K562 (cell line): ENCODE data around the gene DZIP1. TPM values are rescaled to one million over a fixed set of nuclear protein-coding genes. Genes with fewer than 3 reads are reported as not detected.

Experiments
- ATAC-seq: fragments of 200-7000 bp; cut with Tn5 transposase; 3 replicates; pipeline ENCODE4 v1.9.1; 2020; ENCODE audit warnings: moderate library complexity
- BruUV-seq: library from RNA; stranded (reverse); fragments of 400-500 nt; replicated peaks from 2 replicates; lab custom pipeline; 2021; lab: Mats Ljungman, UMichigan
- CTCF ChIA-PET: fragments of 300-600 bp; formaldehyde crosslinking; extraction: SDS; loops from one replicate; lab custom pipeline; 2021; ENCODE audit warnings: low intra/inter-chr PET ratio; lab: Yijun Ruan, JAX
- POLR2A ChIA-PET: fragments of 300-600, 350-650 bp; sonication (Branson Sonifier 250); formaldehyde crosslinking; extraction: SDS; loops from one replicate; lab custom pipeline; 2021; ENCODE audit warnings: antibody characterized with exemption, inconsistent platforms; lab: Yijun Ruan, JAX
- DNase-seq, 4 experiments: peaks; one replicate each; pipeline versions ENCODE4 v3.0.0 to v3.0.0-alpha.2; 2011 to 2018; ENCODE audit warnings: low spot score in 3 of 4, mixed read lengths in 3 of 4; ENCODE audit errors: extremely low read depth in 1 of 4
- FAIRE-seq: peaks from 2 replicates; lab custom pipeline; 2011; peaks lifted over from hg19 to GRCh38; lab: Jason Lieb, UNC
- H2AFZ ChIP-seq: 2 replicates; pipeline ENCODE4 v1.6.0; 2011; ENCODE audit warnings: low read depth, low read length, control low read depth, inconsistent platforms
- H3K27ac ChIP-seq: fragments of 200-600 bp; 3 replicates; pipeline ENCODE4 v1.8.0; 2011; ENCODE audit warnings: low read depth, mild to moderate bottlenecking, control low read depth, inconsistent platforms, low read length, moderate library complexity, mixed read lengths; ENCODE audit errors: extremely low read depth
- H3K27me3 ChIP-seq, 2 experiments: fragments of 300-600 bp in 1 of 2; 2 replicates in 1 of 2; 3 replicates in 1 of 2; pipeline versions ENCODE4 v1.6.0 to v1.8.0; 2011; ENCODE audit warnings: inconsistent platforms in 2 of 2, low read length in 2 of 2, mild to moderate bottlenecking in 1 of 2, mixed read lengths in 1 of 2, moderate library complexity in 1 of 2; ENCODE audit not compliant: control insufficient read depth in 2 of 2, insufficient read depth in 2 of 2
- H3K36me3 ChIP-seq: fragments of 300-600 bp; 3 replicates; pipeline ENCODE4 v1.8.0; 2011; ENCODE audit warnings: mild to moderate bottlenecking, low read length, inconsistent platforms; ENCODE audit not compliant: control insufficient read depth, insufficient read depth
- H3K4me1 ChIP-seq, 2 experiments: fragments of 200-600 bp in 1 of 2; replicated peaks in 1 of 2; 2 replicates in 1 of 2; 3 replicates in 1 of 2; pipeline versions ENCODE4 v1.5.1 to v1.8.0; 2011; ENCODE audit warnings: inconsistent platforms in 2 of 2, low read length in 2 of 2, mild to moderate bottlenecking in 1 of 2, mixed read lengths in 1 of 2, moderate library complexity in 1 of 2; ENCODE audit not compliant: control insufficient read depth in 2 of 2, insufficient read depth in 2 of 2
- H3K4me2 ChIP-seq: 2 replicates; pipeline ENCODE4 v1.6.1; 2011; ENCODE audit warnings: low read length, control low read depth, inconsistent platforms, mixed read lengths; ENCODE audit not compliant: insufficient read depth
- H3K4me3 ChIP-seq: fragments of 200-600 bp; sonication (generic), shearing (Covaris generic); 2 replicates; pipeline ENCODE4 v1.5.1; 2016; ENCODE audit warnings: control low read depth, inconsistent platforms
- H3K79me2 ChIP-seq: fragments of 200-600 bp; 3 replicates; pipeline ENCODE4 v1.8.0; 2011; ENCODE audit warnings: low read length, inconsistent platforms; ENCODE audit not compliant: control insufficient read depth, insufficient read depth
- H3K9ac ChIP-seq, 2 experiments: 2 replicates each; pipeline versions ENCODE4 v1.6.0 to v1.6.1; 2011; ENCODE audit warnings: low read depth in 2 of 2, low read length in 2 of 2, control low read depth in 1 of 2, inconsistent platforms in 1 of 2, mild to moderate bottlenecking in 1 of 2, mixed read lengths in 1 of 2; ENCODE audit not compliant: insufficient read depth in 1 of 2
- H3K9me1 ChIP-seq: one replicate; pipeline ENCODE4 v1.6.0; 2011; ENCODE audit warnings: inconsistent platforms, mild to moderate bottlenecking, low read length, moderate library complexity; ENCODE audit not compliant: control insufficient read depth, insufficient read depth
- H3K9me3 ChIP-seq: replicated peaks from 2 replicates; pipeline ENCODE4 v1.5.1; 2011; ENCODE audit warnings: low read depth, low read length, inconsistent platforms; ENCODE audit not compliant: control insufficient read depth, insufficient read depth
- H4K20me1 ChIP-seq: replicated peaks from 2 replicates; pipeline ENCODE4 v1.6.1; 2011; ENCODE audit warnings: low read length, inconsistent platforms, mixed read lengths; ENCODE audit not compliant: control insufficient read depth, insufficient read depth
- CHD4 ChIP-seq: fragments of 200-600 bp; sonication (generic); IDR thresholded peaks from 3 replicates; pipeline ENCODE4 v1.6.1; 2012; ENCODE audit warnings: low read depth, mild to moderate bottlenecking, mixed read lengths, low read length, inconsistent platforms; ENCODE audit not compliant: insufficient read depth, insufficient replicate concordance, poor library complexity, severe bottlenecking
- COPS2 ChIP-seq: fragments of 450-650 bp; conservative IDR thresholded peaks from 2 replicates; pipeline ENCODE4 v1.6.1; 2016; ENCODE audit warnings: mild to moderate bottlenecking, moderate library complexity
- E2F3 ChIP-seq: fragments of 250-450 bp; sonication (Bioruptor Pico); IDR thresholded peaks from 2 replicates; pipeline ENCODE4 v1.4.0; 2020; ENCODE audit warnings: mild to moderate bottlenecking
- HEY1 ChIP-seq: fragments of 250-450 bp; sonication (Bioruptor Pico); IDR thresholded peaks from 2 replicates; pipeline ENCODE4 v1.5.0; 2020; ENCODE audit warnings: mild to moderate bottlenecking, moderate library complexity, borderline replicate concordance
- LEF1 ChIP-seq: fragments of 450-650 bp; IDR thresholded peaks from 2 replicates; pipeline ENCODE4 v1.6.1; 2016; ENCODE audit warnings: mild to moderate bottlenecking
- POLR3G ChIP-seq: IDR thresholded peaks from 2 replicates; pipeline ENCODE4 v1.6.1; 2011; ENCODE audit not compliant: insufficient read length, insufficient replicate concordance; ENCODE audit errors: extremely low read depth
- ZNF23 ChIP-seq: fragments of 250-450 bp; sonication (Bioruptor Pico); IDR thresholded peaks from 2 replicates; pipeline ENCODE4 v1.4.0; 2020; ENCODE audit warnings: mild to moderate bottlenecking
- ZNF77 ChIP-seq: fragments of 250-450 bp; sonication (Bioruptor Pico); IDR thresholded peaks from 2 replicates; pipeline ENCODE4 v1.5.0; 2020
- WGBS: fragments of 100-300 bp; shearing (Covaris generic); methylation state at CpG from one replicate; pipeline ENCODE4 v1.1.6; 2016; ENCODE audit warnings: low coverage, mixed read lengths; ENCODE audit not compliant: insufficient coverage; ENCODE audit errors: missing lambda C conversion rate; 5-methylcytosine and 5-hydroxymethylcytosine counted together
- in situ Hi-C: fragments of 300-500 bp; cut with MboI; formaldehyde crosslinking; loops from 4 replicates; pipeline ENCODE4 v1.15.0; 2018; ENCODE audit warnings: inconsistent platforms, mixed read lengths
- intact Hi-C: fragments of 100-400 bp; cut with micrococcal nuclease; formaldehyde crosslinking; loops from 2 replicates; pipeline ENCODE4 v1.14.2; 2022
- polyA plus RNA-seq, 8 experiments: library from polyadenylated mRNA; depleted of rRNA in 4 of 8; stranded (reverse) in 5 of 8; unstranded in 3 of 8; fragments of >200 nt; fragmentation: Nextera tagmentation in 2 of 8; fragmentation: Illumina TruSeq in 1 of 8; extraction: Ambion mirVana in 2 of 8; extraction: Trizol in 1 of 8; gene quantifications; 2 replicates each; pipeline versions ENCODE4 v1.2.1 to v1.2.3, GENCODE V29; 2011 to 2014; ENCODE audit warnings: inconsistent platforms in 1 of 8, missing spikeins in 1 of 8
- total RNA-seq, 7 experiments: library from RNA; depleted of rRNA in 6 of 7; stranded (reverse); fragments of >200 nt in 6 of 7; fragmentation: Illumina TruSeq in 2 of 7; extraction: Trizol in 2 of 7; gene quantifications; 2 replicates each; pipeline versions ENCODE4 v1.2.1 to v1.2.3, GENCODE V29; 2011 to 2021; ENCODE audit warnings: low replicate concordance in 1 of 7
- TF ChIP-seq, protein P1 (sequence below), 2 experiments: fragments of 450-650 bp in 1 of 2; sonication (generic) in 1 of 2; formaldehyde crosslinking in 1 of 2; IDR thresholded peaks in 1 of 2; conservative IDR thresholded peaks in 1 of 2; 2 replicates each; pipeline versions ENCODE4 v1.6.1 to v1.8.1; 2016 to 2023; ENCODE audit warnings: mild to moderate bottlenecking in 2 of 2, moderate library complexity in 2 of 2, inconsistent platforms in 1 of 2, missing genetic modification reagents in 1 of 2
- TF ChIP-seq, protein P2 (sequence below): fragments of 250-450 bp; sonication (Bioruptor Pico); IDR thresholded peaks from 2 replicates; pipeline ENCODE4 v1.8.0; 2022; ENCODE audit warnings: inconsistent platforms
- TF ChIP-seq, protein P3 (sequence below): sonication (generic); formaldehyde crosslinking; IDR thresholded peaks from 2 replicates; pipeline ENCODE4 v1.8.0; 2022; ENCODE audit warnings: mild to moderate bottlenecking, missing genetic modification reagents
- TF ChIP-seq, protein P4 (sequence below): sonication (generic); formaldehyde crosslinking; IDR thresholded peaks from 2 replicates; pipeline ENCODE4 v1.8.0; 2022; ENCODE audit warnings: mild to moderate bottlenecking, missing genetic modification reagents

Gene DZIP1
- total and polyA plus RNA-seq, 9 of the 15 experiments (the other 6 are each of a cell fraction or from before 2014, with no cell fraction given): 0.07 TPM; not detected in 8

DNA sequence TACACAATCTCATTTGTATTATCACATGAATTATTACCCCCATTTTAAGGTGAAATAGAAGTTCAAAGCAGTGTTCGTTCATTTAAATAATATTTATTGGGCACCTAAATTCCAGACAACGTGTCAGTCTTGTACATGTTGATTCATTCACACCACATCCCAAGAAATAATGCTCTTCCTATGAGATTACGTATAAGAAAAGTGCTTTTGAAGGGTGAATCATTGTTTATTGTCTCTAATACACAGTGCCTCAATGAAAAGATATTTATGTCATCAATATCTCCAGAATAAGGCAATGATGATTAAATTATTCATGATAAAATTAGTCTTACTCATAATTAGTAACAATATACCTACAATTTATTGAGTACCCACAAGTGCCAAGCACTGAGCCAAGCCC is 56.4 kb downstream of the DZIP1 start:
- ChIA-PET CTCF (no interaction called here), POLR2A (no interaction called here)
- Histone ChIP-seq H3K9ac (no peak overlapping the region), H3K27ac (no peak overlapping the region), H3K27me3 (peaks cover 0 to 15% of the 10 kb centered on the region in 2 experiments; a peak in 3 of 5 replicates), H3K9me3 (no peaks in the 10 kb centered on the region), H3K9me1 (no peaks in the 10 kb centered on the region), H3K4me2 (no peak overlapping the region), H3K79me2 (no peaks in the 10 kb centered on the region), H2AFZ (no peak overlapping the region)
- ATAC-seq (no peak), DNase-seq (no peak), FAIRE-seq (no peak)
- intact Hi-C loops: no loop called here
- WGBS: 6% methylated on average over 3 of the region's 3 CpGs
- TF ChIP-seq ZNF23 (no peak), POLR3G (no peak), LEF1 (no peak), CHD4 (no peak), E2F3 (CRISPR knock-in tag) (no peak), ZNF77 (CRISPR knock-in tag) (no peak), HEY1 (no peak), COPS2 (no peak)
- TF ChIP-seq, protein P1, sequence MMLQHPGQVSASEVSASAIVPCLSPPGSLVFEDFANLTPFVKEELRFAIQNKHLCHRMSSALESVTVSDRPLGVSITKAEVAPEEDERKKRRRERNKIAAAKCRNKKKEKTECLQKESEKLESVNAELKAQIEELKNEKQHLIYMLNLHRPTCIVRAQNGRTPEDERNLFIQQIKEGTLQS (IDR thresholded peaks at IDR 0.05): no peak
- TF ChIP-seq, protein P1 (CRISPR knock-in tag; conservative IDR thresholded peaks at IDR 0.05): no peak
- TF ChIP-seq, protein P2, sequence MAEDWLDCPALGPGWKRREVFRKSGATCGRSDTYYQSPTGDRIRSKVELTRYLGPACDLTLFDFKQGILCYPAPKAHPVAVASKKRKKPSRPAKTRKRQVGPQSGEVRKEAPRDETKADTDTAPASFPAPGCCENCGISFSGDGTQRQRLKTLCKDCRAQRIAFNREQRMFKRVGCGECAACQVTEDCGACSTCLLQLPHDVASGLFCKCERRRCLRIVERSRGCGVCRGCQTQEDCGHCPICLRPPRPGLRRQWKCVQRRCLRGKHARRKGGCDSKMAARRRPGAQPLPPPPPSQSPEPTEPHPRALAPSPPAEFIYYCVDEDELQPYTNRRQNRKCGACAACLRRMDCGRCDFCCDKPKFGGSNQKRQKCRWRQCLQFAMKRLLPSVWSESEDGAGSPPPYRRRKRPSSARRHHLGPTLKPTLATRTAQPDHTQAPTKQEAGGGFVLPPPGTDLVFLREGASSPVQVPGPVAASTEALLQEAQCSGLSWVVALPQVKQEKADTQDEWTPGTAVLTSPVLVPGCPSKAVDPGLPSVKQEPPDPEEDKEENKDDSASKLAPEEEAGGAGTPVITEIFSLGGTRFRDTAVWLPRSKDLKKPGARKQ (CRISPR knock-in tag): no peak
- TF ChIP-seq, protein P3, sequence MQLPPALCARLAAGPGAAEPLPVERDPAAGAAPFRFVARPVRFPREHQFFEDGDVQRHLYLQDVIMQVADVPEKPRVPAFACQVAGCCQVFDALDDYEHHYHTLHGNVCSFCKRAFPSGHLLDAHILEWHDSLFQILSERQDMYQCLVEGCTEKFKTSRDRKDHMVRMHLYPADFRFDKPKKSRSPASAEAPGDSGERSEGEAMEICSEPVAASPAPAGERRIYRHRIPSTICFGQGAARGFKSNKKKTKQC (CRISPR knock-in tag): no peak
- TF ChIP-seq, protein P4, sequence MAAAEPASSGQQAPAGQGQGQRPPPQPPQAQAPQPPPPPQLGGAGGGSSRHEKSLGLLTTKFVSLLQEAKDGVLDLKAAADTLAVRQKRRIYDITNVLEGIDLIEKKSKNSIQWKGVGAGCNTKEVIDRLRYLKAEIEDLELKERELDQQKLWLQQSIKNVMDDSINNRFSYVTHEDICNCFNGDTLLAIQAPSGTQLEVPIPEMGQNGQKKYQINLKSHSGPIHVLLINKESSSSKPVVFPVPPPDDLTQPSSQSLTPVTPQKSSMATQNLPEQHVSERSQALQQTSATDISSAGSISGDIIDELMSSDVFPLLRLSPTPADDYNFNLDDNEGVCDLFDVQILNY (CRISPR knock-in tag): no peak
- TF ChIP-seq, all 486 proteins: peak for 0
- Histone ChIP-seq H3K36me3 (no peaks in the 10 kb centered on the region), H4K20me1 (no peaks in the 10 kb centered on the region), H3K4me1 (no peaks in the 10 kb centered on the region), H3K4me3 (no peak overlapping the region)
- BruUV-seq: no TSS peak
- in situ Hi-C loops: no loop called here
